Ovary (tissue), 3 donors: ENCODE results near the gene NKD2.

Experiments used
- POLR2A ChIP-seq: fragments of 450-650 bp; IDR thresholded peaks from one replicate; pipeline ENCODE4 v1.6.1; 2017; ENCODE audit warnings: antibody characterized with exemption, mild to moderate bottlenecking, moderate library complexity
- TF ChIP-seq, protein P1 (sequence below), 3 donors: fragments of 450-650 bp in 2 of 3; fragments of 200-600 bp in 1 of 3; IDR thresholded peaks; one replicate each; pipeline versions ENCODE4 v1.5.1 to v1.8.0; 2016 to 2022; ENCODE audit warnings: antibody characterized with exemption in 3 of 3, mild to moderate bottlenecking in 1 of 3
- donor health status: DM: no; HTN: no; CAD: no.

DNA sequence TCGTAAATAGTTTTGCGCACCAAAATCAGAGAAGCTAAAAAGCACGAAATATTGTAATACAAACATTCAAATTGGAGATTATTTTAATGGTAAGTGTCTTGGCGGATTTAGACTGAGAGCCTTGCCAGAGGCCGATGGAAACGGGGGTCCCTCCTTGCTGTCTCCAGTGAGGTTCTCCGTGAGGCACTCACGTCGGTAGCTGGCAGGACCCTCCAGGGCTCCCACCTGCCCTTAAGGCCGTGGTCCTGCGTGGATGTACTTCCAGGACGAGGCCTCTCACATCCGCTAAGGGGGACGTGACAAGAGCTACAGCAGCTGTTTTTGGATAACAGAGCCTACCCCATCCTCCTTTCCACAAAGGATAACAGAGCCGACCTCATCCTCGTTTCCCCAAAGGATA, 7.9 kb downstream of the NKD2 start:
- TF ChIP-seq, protein P1, sequence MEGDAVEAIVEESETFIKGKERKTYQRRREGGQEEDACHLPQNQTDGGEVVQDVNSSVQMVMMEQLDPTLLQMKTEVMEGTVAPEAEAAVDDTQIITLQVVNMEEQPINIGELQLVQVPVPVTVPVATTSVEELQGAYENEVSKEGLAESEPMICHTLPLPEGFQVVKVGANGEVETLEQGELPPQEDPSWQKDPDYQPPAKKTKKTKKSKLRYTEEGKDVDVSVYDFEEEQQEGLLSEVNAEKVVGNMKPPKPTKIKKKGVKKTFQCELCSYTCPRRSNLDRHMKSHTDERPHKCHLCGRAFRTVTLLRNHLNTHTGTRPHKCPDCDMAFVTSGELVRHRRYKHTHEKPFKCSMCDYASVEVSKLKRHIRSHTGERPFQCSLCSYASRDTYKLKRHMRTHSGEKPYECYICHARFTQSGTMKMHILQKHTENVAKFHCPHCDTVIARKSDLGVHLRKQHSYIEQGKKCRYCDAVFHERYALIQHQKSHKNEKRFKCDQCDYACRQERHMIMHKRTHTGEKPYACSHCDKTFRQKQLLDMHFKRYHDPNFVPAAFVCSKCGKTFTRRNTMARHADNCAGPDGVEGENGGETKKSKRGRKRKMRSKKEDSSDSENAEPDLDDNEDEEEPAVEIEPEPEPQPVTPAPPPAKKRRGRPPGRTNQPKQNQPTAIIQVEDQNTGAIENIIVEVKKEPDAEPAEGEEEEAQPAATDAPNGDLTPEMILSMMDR (IDR thresholded peaks at IDR 0.05) = no peak
- TF ChIP-seq POLR2A = no peak
